ENCODE results near the gene FAS. TPM values are rescaled to one million over a fixed set of nuclear protein-coding genes. Genes with fewer than 3 reads are reported as not detected.

The FAS gene
- total RNA-seq, 4 donors from 2014 or later = 15.0 to 27.5 (median 19.6) TPM

DNA sequence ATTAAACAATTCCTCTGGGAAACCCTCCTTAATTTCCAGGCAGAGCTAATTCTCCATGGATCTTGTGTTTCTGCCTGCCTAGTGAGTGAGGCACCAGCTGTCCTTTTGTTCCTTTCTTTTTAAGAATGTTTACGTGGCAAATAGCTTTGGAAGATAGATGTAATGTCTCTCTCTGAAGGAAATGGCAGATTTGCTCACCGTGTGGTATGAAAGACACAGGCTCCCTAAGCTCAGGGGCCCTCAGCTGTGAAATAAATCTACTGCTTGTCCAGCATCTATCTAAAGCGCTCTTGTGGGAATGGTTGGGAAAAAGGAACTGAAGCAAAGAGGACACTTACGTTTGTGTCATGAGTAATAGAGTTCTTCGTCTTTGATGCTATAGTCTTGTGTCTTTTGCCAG lies 64.6 kb downstream of the FAS start:
- TF ChIP-seq EP300 (IDR thresholded peaks at IDR 0.05) (no peak), POLR2A (IDR thresholded peaks at IDR 0.05) (no peak), POLR2AphosphoS5 (IDR thresholded peaks at IDR 0.05) (no peak)
- TF ChIP-seq, protein P1, sequence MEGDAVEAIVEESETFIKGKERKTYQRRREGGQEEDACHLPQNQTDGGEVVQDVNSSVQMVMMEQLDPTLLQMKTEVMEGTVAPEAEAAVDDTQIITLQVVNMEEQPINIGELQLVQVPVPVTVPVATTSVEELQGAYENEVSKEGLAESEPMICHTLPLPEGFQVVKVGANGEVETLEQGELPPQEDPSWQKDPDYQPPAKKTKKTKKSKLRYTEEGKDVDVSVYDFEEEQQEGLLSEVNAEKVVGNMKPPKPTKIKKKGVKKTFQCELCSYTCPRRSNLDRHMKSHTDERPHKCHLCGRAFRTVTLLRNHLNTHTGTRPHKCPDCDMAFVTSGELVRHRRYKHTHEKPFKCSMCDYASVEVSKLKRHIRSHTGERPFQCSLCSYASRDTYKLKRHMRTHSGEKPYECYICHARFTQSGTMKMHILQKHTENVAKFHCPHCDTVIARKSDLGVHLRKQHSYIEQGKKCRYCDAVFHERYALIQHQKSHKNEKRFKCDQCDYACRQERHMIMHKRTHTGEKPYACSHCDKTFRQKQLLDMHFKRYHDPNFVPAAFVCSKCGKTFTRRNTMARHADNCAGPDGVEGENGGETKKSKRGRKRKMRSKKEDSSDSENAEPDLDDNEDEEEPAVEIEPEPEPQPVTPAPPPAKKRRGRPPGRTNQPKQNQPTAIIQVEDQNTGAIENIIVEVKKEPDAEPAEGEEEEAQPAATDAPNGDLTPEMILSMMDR (IDR thresholded peaks at IDR 0.05) = no peak
- H3K9me3 ChIP-seq = no peaks in the 10 kb centered on the region

DNA sequence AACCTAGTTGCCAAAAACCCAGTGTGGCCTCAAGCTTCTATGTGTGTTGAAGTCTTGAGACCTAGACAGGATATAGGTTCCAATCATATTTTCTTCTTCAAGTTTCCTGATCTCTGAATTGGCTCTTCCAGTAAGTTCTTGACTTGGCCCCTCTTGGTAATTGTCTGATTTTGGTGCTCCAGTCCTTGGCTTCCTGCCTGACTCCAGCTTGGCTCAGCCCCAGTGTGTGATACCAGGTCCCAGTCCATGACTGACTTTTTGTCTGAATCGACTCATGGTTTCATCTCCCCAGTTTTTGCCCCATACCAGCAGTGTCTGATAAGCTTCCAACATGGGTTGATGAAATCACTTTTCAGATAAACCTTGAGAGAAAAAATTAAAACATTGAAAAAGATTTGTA lies 72.3 kb downstream of the FAS start:
- Histone ChIP-seq H3K4me1 (peaks cover 0 to 34% (median 5%) of the 10 kb centered on the region in 3 donors), H3K4me3 (no peak overlapping the region), H3K27me3 (no peaks in the 10 kb centered on the region), H3K27ac (peak overlapping the region in 2 of 4 donors; percentile 11 to 39), H3K9me3 (no peaks in the 10 kb centered on the region), H3K36me3 (no peaks in the 10 kb centered on the region)
- TF ChIP-seq, protein P1 (IDR thresholded peaks at IDR 0.05) = no peak
- TF ChIP-seq POLR2AphosphoS5 (IDR thresholded peaks at IDR 0.05) (no peak), POLR2A (IDR thresholded peaks at IDR 0.05) (no peak), EP300 (IDR thresholded peaks at IDR 0.05) (no peak)
- 22 to 30% methylated on average over 1 of the region's 1 CpG for WGBS, 2 donors (ENCODE audit: low coverage in 1 of 2)
- no peak for ATAC-seq

More for the DNA sequence above, 64.6 kb downstream of the FAS start:
- Histone ChIP-seq H3K27me3 (no peaks in the 10 kb centered on the region), H3K36me3 (no peaks in the 10 kb centered on the region), H3K4me3 (no peak overlapping the region), H3K27ac (no peak overlapping the region), H3K4me1 (no peaks in the 10 kb centered on the region)
- ATAC-seq = no peak
- WGBS, 2 donors (ENCODE audit: low coverage in 1 of 2) = 76 to 92% methylated on average over 3 to 5 of the region's 5 CpGs

DNA sequence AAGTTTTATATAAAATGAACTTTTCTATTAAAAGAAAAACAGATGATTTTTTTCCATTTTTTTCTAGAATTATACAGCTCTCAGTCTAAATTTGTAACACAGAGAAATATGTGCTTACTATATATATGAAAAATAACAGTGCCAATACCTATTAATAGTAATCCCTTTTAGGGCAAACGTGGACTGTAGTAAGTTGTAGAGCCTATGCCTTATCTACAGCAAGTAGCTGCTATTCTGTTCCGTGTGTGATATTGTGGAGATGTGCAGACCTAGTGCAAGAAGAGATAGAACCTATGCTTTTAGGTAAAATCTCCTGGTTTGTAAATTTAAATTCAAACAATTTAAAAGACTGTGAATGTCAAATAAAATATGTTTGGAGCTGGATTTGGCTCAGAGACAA lies 72.9 kb downstream of the FAS start:
- ATAC-seq = no peak
- Histone ChIP-seq H3K4me3 (no peak overlapping the region), H3K9me3 (no peaks in the 10 kb centered on the region), H3K36me3 (no peaks in the 10 kb centered on the region), H3K27me3 (no peaks in the 10 kb centered on the region), H3K27ac (peak overlapping the region in 1 of 4 donors; percentile 54), H3K4me1 (peaks cover 0 to 34% (median 5%) of the 10 kb centered on the region in 3 donors)
- WGBS, 2 donors (ENCODE audit: low coverage in 1 of 2) = 43 to 80% methylated on average over 2 of the region's 2 CpGs
- TF ChIP-seq EP300 (IDR thresholded peaks at IDR 0.05) = no peak
- no peak for TF ChIP-seq POLR2AphosphoS5 (IDR thresholded peaks at IDR 0.05)
- TF ChIP-seq, protein P1 (IDR thresholded peaks at IDR 0.05) = no peak
- no peak for TF ChIP-seq POLR2A (IDR thresholded peaks at IDR 0.05)

DNA sequence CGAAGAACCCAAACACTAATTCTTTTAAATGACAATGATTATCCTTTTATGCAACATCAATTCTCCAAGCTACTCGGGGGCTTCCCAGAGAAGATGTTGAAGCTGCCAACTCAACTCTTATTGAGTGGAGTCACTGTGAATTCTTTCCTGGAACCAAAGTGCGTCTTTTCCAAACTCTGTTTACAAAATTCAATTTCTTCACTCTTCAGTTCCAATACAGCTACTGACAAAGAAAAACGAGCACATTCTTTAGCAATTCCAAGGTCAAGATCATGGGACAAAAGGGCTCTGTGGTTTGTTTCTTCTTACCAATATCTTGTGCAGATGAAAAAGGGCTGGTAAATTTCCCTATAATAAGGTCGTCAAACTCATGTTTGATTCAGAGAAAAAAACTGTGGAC lies 74.2 kb downstream of the FAS start:
- TF ChIP-seq POLR2AphosphoS5 (IDR thresholded peaks at IDR 0.05) = peak; percentile 83
- TF ChIP-seq, protein P1 (IDR thresholded peaks at IDR 0.05) = no peak
- no peak for TF ChIP-seq EP300 (IDR thresholded peaks at IDR 0.05)
- no peak for TF ChIP-seq POLR2A (IDR thresholded peaks at IDR 0.05)
- Histone ChIP-seq H3K4me3 (peak overlapping the region in 1 of 2 donors; percentile 5), H3K27ac (peak overlapping the region; percentile 52 to 70 (median 56)), H3K9me3 (no peaks in the 10 kb centered on the region), H3K36me3 (no peaks in the 10 kb centered on the region), H3K27me3 (no peaks in the 10 kb centered on the region), H3K4me1 (peaks cover 0 to 34% (median 5%) of the 10 kb centered on the region in 3 donors)
- WGBS, 2 donors (ENCODE audit: low coverage in 1 of 2) = 10 to 37% methylated on average over 5 of the region's 5 CpGs
- ATAC-seq = peak; percentile 84

Small RNA genes within 50 kb of the gene (small RNA-seq; reads per million reads assigned to genes)
- gene MIR4679-2 (0 reads per million in 4 donors), gene RF02116 (0 reads per million in 4 donors)

Other genes starting within 250 kb of the FAS start
- gene LIPN, start 230.8 kb upstream of the FAS start, total RNA-seq = under 1 TPM in 1 of 4 donors, not detected in 3; 0.94 TPM
- not detected for gene LIPM, start 188.1 kb upstream of the FAS start, total RNA-seq
- under 1 TPM in 1 of 4 donors, not detected in 3; 0.96 TPM for gene ANKRD22, start 139.0 kb upstream of the FAS start, total RNA-seq
- gene STAMBPL1, start 110.6 kb upstream of the FAS start, total RNA-seq = 10 to 100 TPM; 14.4 to 26.3 (median 22.3) TPM
- gene ACTA2, start 38.0 kb upstream of the FAS start, total RNA-seq = 1,000 to 10,000 TPM; 5,887 to 9,086 (median 7,887) TPM
- gene CH25H, start 216.5 kb downstream of the FAS start, total RNA-seq = 10 to 100 TPM in 1 of 4 donors, 1 to 10 TPM in 2, under 1 TPM in 1; 0.93 to 16.8 (median 1.5) TPM